GM21526 (cell line): ENCODE measurements around the gene C13orf46.
"Not testable (repeated sequence)": the region's sequence is repeated elsewhere in the genome, so short reads cannot be mapped to it uniquely, and the experiment has no call there.

Experiments
- ATAC-seq: cut with Tn5 transposase; IDR thresholded peaks from one replicate; pipeline ENCODE4 v1.9.1; 2021; ENCODE audit warnings: moderate library complexity; ENCODE audit not compliant: unreplicated experiment, low FRiP score

The C13orf46 gene

DNA sequence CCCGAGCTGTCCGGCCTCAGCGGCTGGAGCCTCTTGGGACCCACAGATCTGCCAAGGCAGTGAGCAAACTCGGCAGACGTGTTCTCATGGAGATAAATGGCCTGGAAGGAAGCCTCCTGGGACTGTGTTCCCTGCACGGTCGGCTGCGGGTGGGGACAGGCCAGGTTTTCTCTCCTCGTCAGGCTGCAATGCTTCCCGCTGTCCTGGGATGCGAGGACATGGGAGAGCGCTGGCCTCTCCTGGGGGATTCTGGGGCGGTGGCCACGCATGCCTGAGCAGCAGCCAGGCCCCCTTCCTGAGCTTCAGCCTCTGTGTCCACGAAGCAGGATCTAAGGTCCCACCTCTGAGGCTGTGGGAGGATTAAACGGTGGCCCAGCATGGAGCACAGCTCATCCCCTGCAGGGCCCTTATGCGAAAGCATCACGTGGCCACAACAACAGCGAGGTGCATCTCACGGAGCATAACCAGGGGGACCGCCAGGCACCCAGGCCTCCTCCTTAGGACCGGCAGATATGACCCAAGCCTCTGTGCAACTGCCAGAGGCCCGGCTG is 21.2 kb upstream of the C13orf46 start:
- no peak for ATAC-seq

GRCh38 chr13:113992276-113993005 is 18.6 kb upstream of the C13orf46 start:
- ATAC-seq = no peak

DNA sequence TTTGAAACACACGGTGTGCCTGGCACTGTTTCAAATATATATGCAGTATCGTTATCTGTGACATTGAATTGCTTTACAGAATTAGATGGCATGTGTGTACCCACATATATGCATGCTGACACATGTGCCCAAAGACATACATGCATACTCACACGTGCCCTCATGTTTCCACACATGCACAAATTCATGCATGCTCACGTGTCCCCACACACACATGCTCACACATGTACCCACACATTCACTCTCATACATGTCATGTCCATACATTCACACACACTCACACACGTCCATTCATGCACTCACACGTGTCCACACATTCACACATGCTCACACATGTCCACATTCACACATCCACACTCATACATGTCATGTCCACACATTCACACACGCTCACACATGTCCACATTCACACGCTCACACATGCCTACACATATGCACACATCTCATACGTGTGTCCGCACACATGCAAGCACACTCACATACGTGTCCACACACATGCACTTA is 17.9 kb upstream of the C13orf46 start:
- no peak for ATAC-seq

- no peak for ATAC-seq
Measured at GRCh38 chr13:113991191-113991669, 17.4 kb upstream of the C13orf46 start.

- ATAC-seq = no peak
Measured at GRCh38 chr13:113990321-113990837, 16.5 kb upstream of the C13orf46 start.

GRCh38 chr13:113989585-113990300 is 15.9 kb upstream of the C13orf46 start:
- ATAC-seq = no peak

DNA sequence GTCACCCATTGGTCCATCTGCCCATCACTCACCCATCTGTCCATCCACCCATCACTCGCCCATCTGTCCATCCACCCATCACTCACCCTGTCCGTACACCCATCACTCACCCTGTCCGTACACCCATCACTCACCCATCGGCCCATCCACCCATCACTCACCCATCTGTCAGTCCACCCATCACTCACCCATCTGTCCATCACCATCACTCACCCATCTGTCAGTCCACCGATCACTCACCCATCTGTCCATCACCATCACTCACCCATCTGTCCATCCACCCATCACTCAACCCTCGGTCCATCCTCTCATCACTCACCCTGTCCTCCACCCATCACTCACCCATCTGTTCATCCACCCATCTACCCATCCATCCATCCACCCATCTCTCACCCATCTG is 15.0 kb upstream of the C13orf46 start:
- not testable (repeated sequence) for ATAC-seq

DNA sequence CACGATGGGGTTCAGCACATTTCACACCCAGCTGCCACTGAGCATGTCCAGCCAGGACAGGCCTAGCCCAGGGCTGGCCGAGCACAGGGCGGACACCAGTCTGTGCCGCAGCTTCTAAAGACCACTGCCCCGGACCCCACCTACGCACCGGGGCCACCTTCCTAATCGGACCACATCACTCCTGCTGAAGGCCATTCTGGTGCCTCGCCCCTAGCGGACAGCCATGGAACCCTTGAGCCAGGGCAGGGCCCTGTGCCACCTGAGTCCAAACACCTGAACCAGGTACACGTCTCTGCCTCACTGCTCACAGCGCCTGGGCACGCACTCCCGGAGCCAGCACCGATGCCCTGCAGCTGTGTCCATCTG is 8.4 kb upstream of the C13orf46 start:
- no peak for ATAC-seq

DNA sequence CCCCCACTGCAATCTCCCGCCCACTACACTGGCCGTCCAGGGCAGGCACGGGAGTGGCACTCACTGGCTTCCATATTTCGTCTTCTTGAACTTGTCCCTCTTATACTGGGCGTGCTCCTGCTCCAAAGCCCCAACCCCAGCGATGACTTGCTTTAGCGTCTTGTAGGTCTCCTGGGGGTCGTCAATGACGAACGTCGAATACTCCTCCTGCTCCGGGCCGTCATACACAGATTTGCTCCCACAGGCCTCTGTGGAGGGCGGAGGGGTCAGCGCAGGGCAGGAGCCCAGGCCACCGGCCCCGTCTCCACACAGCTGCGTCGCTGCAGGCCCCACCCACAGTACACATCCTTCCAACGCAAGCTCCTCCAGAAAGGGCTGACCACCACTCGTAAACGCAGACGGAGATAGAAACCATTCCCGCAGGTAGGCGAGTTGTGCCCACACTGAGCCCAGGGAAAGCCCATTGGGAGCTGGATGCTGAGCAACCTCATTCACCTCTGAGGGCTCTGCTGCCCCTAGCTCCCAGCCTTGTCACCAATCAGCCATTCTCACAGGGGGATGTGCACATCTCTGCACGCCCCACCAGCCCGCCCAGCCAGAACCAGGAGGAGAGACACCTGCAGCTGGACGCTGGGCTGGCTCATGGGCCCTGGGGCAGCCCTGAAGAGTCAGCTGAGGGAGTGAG is 7.9 kb upstream of the C13orf46 start:
- no peak for ATAC-seq

DNA sequence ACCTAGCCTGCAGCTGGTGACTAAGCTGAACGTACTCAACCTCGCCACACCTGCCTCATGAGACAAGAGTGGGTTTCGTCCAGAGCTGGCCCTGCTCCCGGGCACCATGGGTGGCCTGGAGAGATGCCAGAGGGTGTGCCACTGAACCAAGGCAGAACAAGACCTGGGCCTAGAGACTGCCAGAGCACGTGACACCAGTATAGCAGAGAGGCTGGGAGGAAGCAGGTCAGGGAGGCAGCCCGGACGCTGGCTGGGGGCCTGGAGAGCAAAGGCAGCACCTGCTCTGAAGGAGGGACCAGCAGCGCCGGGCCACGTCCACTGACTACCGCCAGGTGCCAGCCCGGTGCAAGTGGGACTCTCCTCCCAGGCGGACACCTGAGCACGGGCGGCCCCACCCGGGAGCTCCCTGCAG is 7.3 kb upstream of the C13orf46 start:
- ATAC-seq = no peak

GRCh38 chr13:113980489-113981064 is 6.7 kb upstream of the C13orf46 start:
- no peak for ATAC-seq

- ATAC-seq = no peak
Measured at GRCh38 chr13:113979791-113980471, 6.1 kb upstream of the C13orf46 start.

GRCh38 chr13:113978741-113979481 is 5.0 kb upstream of the C13orf46 start:
- ATAC-seq = no peak

DNA sequence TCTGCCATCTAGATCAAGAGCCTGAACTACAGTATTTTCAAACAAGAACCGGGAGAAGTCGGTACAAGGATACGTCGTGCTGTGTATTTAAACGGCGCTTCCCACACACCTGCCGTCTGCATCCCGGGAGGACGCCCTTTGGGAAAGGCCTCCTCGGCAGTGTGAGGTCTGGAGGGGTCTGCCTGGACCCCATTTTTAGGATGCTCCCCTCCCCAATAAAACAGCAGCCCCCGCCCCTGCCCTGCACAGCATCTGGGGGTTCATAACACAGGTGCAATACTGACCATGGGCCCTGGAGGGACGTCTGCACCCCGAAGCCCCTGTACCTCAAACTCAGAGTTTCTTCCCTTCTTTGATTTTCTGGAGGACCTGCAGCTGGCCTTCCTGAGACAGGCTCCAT is 4.1 kb upstream of the C13orf46 start:
- ATAC-seq = no peak

DNA sequence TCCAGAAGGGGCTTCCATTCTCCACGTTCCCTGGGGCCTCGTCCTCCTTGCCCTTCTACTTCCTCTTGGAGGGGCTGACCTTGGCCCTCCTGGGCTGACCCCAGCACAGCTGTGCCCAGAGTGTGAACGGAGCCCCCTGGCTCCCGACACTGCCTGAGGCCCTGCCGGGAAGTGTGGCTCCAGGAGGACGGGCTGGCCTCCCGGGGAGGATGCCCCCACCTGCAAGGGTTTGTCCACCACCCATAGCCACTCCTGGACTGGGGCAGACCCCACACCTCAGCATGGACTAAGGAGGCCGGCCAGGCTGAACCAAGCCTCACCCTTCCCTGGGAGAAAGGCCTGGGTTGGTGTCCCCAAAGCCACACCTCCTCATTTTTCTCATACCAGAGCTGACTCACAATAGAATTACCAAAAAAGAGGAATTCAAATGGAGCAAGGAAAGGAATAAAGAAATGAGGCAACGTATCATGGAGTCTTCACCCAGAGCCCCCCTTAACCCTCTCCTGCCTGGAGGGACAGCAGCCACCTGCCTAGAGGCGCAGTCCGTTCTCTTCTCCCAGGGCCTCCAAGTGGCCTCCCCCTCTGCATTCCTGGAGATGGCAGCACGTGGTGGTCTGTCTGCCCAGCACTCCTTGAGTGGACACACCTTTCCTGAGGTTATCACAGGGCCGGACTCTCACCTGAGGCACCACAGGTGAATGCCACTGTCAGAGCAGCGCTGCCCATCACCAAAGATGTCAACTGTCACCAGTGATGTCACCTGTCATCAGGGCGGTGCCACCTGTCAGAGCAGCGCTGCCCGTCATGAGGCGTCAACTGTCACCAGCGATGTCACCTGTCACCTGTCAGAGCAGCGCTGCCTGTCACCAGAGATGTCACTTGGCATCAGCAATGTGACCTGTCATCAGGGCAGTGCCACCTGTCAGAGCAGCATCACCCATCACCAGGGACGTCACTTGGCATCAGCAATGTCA is 3.1 kb upstream of the C13orf46 start:
- ATAC-seq = no peak

- ATAC-seq = no peak
Measured at GRCh38 chr13:113975416-113975815, 1.5 kb upstream of the C13orf46 start.

DNA sequence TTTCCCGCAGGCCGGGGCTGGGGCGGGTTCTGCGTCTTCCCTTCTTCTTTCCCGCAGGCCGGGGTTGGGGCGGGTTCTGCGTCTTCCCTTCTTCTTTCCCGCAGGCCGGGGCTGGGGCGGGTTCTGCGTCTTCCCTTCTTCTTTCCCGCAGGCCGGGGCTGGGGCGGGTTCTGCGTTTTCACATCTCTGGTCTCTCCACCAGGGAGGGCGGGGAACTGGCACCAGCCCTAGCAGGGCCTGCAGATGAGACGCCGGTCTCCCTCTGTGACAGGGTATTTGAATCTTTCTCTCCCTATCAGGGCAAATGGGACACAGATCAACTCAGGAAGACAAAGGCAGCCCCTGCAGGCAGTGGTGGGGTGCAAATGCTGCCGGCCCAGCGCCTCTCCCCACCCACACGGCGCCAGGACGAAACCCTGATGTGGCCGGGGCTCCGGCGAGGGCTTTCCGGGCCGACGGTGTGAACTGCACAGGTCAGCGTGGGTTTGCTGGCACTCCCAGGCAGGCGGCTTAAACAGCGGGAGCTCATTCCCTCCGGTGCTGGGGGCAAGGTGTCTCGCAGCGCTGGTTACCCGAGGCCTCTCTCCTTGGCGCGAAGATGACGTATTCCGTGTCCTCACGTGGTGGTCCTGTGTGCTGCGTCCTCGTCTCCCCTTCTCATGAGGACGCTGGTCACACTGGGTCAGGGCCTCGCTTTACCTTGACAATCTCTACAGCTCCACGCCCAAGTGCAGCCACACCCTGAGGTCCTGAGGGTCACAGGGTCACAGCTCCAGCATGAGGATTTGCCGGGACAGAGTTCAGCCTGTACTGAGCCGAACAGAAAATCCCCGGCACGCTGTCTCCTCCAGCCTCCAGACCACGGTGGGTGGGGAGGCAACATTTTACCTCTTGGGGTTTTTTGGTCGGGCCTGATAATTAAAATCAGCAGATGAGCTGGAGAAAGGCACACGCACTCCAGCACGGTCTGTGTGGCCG is 717 bp upstream of the C13orf46 start:
- ATAC-seq = no peak
